Esophagus squamous epithelium (tissue), 4 donors: Measurements from ENCODE around the gene LRRC47.

Source experiments
- POLR2A ChIP-seq, 4 donors: fragments of 450-650 bp; IDR thresholded peaks; one replicate each; pipeline ENCODE4 v1.6.1; 2017; ENCODE audit warnings: antibody characterized with exemption in 4 of 4, mild to moderate bottlenecking in 4 of 4, moderate library complexity in 3 of 4
- TF ChIP-seq, protein P1 (sequence below), 6 experiments: fragments of 450-650 bp in 4 of 6; fragments of 200-600 bp in 2 of 6; sonication (generic) in 2 of 6; IDR thresholded peaks; one replicate each; pipeline ENCODE4 v1.5.1; 2016 to 2019; ENCODE audit warnings: antibody characterized with exemption in 6 of 6, mild to moderate bottlenecking in 4 of 6, moderate library complexity in 4 of 6

DNA sequence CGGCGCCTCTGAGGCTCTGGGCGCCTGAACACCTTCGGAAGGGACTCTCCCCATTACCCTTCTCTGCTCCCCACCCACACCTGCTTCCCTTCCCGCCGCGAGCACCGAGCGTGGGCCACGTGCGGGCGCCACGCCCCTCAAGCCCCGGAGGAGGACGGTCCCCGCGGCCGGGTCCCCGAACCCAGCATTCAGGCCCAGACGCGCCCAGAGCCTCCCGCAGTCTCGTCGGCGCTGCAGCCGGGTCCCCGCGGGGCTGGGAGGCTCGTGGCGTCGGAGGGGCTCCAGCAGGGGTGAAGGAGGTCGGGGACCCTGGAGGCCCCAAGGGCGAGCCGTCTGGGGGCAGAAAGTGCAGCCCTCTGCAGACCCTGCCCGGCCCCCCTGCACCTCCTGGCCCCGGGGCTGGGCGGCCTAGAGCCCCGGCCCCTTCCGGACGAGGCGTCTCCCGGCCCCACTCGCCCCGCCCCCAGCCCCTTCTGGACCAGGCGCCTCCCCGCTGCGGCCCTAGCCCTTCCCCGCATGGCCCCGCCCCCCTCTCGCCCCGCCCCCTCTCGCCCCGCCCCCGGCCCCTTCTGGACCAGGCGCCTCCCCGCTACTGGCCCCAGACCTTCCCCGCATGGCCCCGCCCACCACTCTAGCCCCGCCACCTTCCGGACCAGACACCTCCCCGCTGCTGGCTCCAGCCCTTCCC lies 24.1 kb downstream of the LRRC47 start:
- TF ChIP-seq, protein P1, sequence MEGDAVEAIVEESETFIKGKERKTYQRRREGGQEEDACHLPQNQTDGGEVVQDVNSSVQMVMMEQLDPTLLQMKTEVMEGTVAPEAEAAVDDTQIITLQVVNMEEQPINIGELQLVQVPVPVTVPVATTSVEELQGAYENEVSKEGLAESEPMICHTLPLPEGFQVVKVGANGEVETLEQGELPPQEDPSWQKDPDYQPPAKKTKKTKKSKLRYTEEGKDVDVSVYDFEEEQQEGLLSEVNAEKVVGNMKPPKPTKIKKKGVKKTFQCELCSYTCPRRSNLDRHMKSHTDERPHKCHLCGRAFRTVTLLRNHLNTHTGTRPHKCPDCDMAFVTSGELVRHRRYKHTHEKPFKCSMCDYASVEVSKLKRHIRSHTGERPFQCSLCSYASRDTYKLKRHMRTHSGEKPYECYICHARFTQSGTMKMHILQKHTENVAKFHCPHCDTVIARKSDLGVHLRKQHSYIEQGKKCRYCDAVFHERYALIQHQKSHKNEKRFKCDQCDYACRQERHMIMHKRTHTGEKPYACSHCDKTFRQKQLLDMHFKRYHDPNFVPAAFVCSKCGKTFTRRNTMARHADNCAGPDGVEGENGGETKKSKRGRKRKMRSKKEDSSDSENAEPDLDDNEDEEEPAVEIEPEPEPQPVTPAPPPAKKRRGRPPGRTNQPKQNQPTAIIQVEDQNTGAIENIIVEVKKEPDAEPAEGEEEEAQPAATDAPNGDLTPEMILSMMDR (IDR thresholded peaks at IDR 0.05), result no peak
- peak in 1 of 4 donors; percentile 51 for TF ChIP-seq POLR2A (IDR thresholded peaks at IDR 0.05)
